HG03442 (cell line): ENCODE measurements around the gene GCG.

Source experiments
- ATAC-seq: cut with Tn5 transposase; IDR thresholded peaks from one replicate; pipeline ENCODE4 v1.9.1; 2021; ENCODE audit warnings: mild to moderate bottlenecking, moderate library complexity; ENCODE audit not compliant: unreplicated experiment

The GCG gene

DNA sequence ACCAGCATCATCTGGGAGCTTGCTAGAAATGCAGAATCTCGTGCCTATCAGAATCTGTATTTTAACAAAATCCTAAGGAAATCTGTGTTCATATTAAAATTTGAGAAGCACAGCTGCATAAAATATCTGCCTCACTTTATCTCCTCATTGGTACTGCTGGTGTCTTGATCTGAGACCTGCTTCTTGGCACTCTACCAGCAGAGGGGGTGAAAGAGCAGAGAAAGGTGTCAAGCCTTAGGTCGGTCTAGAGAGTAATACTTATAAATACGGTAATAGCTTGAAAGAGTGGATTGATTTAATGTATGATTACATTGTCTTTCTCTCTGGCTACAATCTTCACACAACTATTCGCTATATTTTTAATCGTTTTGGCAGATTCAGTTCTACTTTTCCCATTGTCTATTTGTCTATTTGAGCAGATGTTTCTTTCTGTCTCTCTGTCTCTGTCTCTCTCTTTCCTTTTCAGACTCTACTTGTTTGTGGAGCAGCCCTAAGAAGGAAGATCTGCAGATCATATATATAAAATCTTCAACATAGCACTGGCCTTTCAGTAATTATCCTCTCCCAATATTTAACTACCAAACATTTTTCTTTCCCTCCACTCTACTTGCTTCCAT, 1.7 kb upstream of the GCG start:
- peak; percentile 98 for ATAC-seq

DNA sequence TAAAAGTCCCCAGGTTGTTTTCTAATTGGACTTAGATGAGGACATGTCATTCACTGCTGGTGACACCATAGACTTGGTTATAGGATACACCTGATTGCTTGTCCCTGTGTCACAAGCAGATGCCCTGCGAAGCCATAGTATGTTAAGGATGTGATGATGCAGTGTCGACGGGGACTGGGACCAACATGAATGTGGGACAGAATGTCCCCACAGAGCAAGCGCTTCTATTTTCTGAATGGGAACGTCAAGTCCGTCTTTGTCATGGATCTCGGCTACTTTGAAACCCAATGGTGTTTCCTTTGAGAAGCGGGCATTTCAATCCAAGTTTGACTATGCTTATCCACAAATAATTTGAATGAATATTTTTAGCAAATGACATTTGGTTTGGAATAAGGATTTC, 2.1 kb downstream of the GCG start:
- no peak for ATAC-seq

DNA sequence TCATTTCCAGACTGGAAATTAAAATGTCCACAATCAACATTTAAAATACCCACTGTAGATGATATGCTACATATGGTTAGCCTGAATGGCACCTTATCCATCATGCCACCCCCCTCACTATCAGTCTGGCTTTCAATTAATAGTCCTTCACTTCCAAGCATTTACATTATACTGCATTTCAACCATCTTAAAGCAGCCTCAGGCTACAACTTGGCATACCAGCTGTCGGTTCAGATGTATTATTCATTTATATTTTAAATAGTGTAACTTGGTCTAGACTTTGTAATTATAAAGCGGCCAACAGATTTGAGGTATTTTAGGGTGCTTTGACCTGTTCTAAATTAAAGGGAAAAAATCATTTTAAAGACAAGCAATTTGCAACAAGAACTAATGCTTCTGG, 2.6 kb downstream of the GCG start:
- ATAC-seq, result no peak

DNA sequence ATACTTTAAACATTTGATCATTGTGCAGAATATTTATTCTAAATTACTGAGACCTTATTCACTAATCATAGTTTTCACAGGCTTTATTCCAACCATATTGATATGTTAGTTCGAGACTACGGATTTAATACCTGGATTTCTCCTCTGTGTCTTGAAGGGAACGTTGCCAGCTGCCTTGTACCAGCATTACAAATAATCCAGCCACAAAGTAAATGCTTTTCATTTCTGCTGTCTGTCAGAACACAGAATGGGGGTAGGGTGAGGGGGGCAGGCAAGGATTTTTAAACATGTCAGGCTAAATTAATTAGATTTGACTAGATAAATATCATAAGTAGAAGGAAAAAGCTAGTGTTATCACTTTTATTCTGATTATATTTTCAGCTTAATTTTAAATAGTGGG, 3.1 kb downstream of the GCG start:
- no peak for ATAC-seq

DNA sequence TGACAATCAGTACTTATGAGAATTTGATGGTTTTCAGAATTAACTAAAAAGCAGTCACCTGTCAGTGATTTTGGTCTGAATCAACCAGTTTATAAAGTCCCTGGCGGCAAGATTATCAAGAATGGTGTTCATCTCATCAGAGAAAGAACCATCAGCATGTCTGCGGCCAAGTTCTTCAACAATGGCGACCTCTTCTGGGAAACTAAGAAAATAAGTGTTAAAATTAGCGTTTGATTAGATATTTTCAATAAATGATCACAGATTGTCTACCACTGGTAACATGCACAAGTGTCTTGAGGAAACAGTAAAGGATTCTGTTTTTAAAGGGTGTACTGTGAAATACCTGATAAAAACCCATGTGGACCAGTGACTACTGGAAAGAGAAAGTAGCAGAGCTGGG, 8.1 kb downstream of the GCG start:
- no peak for ATAC-seq

DNA sequence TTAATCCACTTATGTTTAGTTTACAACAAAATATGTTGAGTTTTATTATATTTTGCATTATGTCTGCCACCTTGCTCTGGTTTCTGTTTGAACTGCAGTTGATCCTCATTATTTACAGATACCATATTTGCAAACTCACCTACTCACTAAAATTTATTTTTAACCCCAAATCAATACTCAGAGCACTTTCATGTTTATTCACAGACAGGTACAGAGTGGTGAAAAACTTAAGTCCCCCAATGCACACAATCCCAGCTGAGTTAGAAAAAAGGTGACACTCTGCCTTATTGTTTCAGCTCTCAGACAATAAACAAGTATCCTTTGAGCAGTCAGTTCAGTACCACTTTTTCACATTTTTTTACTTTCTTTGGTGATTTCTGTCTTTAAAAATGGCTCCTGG, 13.7 kb downstream of the GCG start:
- ATAC-seq, result no peak

DNA sequence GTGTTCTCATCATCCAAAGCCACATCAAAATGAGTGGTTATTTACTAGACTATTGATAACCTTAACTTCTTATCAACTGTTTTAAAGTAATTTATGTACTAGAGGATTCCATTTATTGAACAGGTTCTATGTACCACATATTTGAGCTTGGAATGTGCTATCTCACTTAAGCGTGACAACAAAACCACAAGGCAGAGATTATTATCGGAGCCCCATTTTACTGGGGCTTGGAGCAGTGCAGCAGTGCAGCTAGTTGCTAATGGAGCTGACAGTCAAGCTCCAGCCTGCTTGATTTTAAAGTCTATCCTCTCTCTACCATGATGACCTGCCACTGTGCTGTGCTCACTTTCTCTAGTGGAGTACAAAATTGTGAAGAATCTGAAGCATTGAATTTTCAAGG, 24.6 kb downstream of the GCG start:
- ATAC-seq, result no peak

DNA sequence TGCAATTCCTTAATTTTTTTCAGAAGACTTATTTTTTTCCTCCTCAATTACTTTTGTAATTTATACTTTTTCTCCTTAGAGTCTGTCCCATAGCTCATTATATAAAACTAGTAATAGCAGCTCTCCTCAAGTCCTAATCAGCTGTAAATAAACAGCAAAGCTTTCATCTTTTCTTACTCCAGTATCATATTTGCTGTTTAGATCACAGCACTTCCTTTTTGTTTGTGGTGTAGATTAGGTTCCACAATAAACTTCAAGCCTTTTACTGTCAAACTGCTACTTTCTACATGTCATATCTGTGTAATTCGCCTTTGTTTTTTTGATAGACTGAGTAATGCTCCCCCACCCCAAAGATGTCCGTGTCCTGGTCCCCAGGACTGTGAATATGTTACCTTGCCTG, 25.5 kb downstream of the GCG start:
- ATAC-seq, result peak; percentile 14

DNA sequence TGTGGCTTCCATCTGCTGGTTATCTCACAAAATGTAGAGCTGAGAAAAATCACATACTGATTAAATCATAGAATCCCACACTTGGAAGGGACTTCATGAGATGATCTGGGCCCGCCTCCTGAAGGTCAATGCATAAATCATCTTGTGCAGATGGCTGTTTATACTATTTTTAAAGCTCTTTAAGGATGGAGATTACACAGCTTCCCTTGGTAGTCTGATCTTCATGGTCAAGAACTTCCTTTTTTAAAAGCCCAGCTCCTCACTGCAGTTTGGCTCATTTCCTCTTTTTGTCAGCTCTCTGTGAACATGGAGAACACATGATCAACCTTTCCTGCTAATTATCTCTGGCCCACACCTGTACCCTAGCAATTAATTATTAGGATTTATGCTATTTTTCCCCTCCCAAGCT, 25.9 kb downstream of the GCG start:
- ATAC-seq, result peak; percentile 94

DNA sequence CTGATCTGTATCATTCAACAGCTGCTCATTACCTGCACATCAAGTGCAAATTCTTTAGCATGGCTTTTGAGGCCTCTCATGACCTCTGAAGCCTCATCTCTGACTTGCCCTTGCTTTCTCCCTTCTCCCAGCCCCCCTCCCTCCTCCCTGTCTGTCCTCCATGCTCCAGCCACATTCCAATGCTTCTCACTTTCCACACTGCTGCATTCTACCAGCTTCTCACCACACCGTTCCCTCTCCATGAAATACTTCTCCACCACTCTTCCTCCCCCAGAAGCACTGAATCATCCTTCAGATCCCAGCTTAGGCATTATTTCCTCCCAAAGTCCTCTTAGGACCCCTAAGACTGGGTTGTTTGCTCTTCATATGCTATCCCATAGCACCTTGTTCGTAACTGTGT, 26.9 kb downstream of the GCG start:
- ATAC-seq, result no peak

DNA sequence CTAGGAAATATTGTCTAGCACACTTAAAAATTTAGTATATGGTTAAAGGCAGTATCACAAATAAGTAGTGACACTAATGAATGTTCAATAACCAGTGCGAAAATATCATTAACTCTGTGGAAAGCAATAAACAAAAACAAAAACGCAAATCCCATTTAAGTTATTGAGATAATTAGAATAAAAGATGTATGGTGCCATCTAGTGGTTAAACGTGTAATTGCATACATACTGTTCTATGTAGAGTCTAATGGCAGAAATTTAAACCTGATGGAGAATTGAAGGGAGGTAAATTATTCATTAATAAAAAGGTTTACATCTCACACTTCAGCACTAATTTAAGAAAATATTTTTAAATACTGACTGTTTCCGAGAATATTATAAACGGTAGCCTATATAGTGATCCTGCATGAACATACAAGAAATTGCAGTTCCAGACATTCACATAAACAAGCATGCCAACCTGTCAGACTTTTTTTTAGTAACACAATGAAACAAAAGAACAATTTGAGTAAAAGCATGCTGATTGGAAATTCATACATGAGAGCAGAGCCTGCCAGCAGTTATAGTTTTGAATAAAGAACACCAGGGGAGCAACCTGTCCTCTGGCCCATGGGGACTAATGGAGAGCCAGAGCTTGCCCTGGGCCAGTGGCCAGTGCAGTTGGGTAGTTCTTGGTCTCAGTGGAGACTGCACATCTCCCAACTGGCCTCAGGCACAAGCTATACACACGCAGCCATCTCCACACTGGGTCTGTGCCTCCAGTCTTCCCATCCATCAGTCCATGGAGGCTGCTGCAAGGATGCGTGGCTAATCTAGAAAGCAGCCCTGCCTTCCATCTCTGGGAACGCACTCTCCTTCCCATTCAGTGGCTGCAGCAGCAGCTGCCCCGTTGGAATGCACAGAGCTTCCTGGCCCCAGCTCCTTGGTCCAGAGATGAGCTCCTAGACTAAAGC, 28.0 kb downstream of the GCG start:
- ATAC-seq, result no peak

DNA sequence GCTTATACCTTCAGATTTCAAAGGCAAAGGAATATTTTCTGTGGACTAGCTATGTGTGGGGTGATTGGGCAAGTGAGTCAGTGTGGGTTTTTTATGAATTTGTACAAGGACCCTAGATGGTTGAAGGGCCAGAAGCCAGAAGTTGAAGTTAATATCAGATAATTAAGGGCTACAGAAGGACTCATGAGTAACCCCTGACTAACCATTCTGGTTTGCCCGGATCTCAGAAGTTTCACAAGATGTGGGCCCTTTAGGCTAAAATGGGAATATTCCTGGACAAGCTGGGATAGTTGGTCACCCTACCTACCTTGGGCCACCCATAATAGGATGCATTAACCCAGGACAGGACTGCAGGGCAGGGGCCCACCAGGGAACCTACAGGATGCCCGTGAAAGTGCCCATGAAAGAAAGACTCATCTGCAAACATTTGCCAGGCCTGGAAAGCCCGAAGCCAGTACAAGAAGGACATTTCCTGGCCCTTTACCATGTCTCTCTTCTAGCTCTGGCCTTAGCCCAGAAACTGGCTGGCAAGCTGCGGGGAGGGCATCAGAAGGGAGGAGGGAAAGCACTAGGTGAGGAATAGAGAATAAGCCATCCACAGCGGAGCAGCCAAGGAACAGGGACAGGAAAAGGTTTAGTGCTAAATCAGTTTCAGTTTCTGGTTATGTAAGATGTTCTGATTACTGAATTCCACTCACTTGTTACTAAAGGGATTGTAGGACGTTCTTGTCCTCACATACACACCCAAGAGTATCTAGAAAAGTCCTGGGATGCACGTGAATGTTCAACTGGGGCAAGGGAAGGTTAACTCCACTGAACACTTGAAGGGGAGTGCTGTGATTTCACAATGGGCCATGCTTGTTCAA, 33.6 kb downstream of the GCG start:
- ATAC-seq, result no peak

DNA sequence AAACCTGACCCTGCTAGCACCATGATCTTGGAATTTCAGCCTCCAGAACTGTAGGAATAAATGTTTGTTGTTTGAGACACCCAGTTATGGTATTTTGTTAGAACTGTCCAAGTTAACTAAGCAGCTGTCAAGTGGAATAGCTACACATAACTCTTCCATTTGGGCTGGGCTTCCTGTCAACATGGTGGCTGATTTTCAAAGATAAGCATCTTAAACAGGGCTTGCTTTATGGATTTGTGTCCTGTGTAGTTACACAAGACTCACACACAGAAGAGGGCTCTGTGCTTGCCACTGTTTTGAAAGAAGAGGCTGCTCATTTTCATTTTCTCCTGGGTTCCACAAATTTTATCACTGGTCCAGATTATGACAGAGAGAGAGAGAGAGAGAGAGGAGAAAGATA, 35.7 kb downstream of the GCG start:
- no peak for ATAC-seq

DNA sequence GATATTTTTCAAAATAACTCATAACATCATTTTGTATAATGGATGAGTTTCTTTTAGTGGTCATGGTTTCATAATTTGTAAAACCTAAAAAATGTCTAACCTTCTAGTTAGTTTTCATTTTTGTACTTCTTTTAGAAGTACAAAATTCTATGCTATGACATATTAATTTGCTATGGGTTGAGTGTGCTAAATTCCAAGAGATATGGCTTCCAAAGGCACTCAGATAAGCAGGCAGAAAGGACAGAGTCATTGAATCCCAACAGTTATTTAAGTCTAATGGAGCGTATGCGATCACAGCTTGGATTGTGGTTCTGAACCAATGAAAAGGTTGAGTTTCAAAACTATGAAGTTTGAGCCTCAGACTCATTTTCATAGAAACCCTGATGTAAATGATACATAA, 37.0 kb downstream of the GCG start:
- no peak for ATAC-seq

DNA sequence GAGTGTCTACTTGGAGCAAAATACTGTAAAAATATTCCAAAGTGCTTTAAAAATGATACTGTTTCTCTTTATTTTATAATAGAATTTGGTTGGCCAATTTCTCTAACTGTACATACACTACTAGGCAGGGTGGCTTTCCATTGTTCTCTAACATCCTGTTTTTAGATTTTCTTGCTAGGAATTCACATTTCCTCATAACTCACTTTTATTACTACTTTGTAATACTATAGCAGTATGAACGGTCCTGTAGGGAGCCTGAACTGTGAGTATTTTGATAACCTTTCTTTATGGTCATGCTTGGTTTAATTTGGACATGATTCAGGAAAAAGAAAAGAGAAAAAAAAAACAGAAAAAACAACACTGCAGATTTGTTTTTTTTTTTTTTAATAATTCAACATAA, 37.8 kb downstream of the GCG start:
- ATAC-seq, result no peak

DNA sequence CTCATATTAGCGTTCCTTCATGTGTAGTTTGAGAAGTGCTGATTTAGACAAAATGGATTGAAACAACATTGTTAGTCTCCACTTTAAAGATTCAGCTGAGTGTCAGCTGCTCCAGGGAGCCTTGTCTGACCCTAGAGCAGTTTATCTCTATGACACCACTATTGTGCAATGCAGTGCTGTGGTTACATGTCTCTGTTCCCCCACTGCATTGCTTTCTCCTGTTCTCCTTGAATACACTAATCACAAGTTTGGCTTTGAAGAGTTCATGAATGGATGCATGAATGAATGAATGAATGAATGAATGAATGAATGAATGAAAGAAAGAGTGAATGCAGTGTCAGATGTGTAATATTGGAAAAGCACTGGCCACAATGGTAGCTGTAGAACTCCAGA, 38.3 kb downstream of the GCG start:
- ATAC-seq, result no peak

DNA sequence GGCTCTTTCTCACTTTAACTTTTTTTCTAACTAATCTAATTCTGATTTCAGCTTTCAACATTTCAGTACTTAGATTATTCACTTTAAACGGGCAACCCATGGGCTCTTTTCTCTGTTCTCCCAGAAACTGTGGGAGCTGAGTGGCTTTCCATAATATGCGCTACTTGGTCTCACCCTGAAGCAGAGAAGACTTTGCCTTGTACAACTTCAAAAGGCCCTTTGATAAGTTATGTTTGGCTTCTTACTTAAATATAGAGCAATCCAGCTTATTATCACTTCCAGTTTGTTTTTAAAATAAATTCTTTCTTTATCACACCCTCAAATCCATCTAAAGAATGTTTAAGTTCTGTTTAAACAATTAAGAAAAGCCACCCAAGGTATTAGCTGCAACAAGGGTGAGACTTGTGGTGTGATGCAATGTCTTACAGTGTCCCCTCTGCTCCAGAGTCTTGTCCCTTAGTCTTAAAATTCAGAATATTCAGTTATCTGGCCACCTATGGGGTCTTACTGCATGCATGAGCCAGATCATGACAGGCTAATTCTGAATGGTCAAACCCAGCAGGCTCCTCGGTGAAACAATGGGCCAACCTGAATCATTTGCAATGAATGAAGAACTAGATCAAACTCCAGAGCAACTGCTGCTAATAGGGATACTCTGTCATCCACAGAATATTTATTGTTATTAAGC, 38.8 kb downstream of the GCG start:
- no peak for ATAC-seq

DNA sequence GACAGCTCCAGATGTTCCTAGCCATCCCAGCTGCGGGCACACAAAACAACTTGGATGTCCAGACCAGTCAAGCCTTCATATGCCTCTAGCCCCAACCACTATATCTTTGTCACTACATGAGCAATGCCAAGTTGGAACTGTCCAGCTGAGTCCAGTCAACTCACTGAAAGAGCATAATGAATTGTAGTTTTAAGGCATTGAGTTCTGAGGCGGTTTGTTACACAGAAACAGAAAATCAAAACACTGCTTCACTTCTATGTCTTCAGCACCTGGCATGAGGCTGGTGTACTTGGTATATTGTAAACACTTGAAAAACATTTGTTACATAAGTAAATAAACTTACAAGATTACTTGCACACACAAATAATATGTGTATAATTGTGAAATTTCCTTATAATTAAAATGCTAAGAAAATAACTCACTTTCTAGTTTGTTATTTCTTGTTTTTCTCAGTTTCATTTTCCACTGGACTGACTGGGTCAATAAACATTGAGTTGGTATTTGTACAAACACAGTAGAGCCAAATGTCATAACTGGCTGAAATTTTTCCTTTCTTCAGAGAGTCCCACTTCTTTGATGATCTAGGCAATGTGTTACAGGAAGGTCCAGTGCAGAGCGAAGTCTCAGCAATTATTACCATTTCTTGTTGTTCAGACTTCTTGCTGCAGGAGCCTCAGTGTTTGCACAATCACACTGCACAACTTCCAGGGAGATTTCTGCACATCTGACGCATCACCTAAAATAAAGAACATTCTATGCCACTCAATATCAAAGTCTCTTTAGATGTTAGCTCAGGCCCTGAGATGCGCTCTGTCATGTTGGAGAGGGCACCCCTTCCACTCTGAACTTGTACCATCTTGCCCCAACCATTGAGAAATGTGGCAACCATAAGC, 39.8 kb downstream of the GCG start:
- no peak for ATAC-seq

DNA sequence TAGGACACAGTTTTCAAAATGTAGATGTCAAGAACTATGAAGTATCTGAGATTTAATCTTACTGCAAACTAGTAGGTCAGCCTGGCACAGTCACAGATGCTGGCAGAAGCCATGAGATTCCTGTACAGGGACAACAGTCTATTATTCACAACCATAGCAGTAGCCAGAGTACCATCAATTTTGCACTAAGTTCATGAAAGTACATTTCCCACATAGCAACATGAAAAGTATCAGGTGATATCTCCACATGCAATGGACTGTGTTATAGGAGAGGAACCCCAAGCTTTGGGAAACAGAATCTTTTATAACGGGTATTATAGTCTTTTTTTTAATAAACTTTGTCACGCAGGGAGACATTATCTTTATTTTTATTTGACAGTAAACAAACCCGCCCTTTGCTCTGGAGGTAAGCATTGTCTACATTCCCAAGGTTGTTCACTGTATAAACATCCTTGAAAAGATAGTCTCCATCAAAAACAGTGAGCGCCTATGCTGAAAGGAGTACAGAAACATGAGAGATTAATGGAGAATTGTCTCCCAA, 44.6 kb downstream of the GCG start:
- ATAC-seq, result no peak

DNA sequence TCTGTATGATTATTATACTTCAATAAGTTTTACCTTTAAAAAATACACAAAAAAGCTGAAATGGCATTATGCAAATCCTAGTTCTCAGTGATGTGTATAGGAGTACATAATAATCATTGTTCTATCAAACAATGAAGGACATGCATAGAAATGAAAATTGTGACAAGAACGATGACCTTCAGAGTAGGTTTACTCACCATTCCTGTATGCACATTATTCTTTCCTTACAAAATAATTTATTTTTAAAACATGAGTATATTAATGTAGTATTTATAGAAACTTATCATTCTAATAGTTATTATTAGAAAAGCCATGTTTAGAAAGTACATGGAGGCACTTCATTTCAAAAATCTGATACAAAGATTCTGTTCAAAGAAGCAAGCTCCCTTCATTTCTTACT, 45.3 kb downstream of the GCG start:
- ATAC-seq, result no peak
